NCI-H345 (cell line): ENCODE results near the gene SIPA1L3.

ENCODE experiments used
- DNase-seq: peaks from one replicate; lab custom pipeline; 2025; lab: John Stamatoyannopoulos, UW

Gene SIPA1L3

GRCh38 chr19:38245826-38246498 lies 339.0 kb downstream of the SIPA1L3 start:
- no peak for DNase-seq

GRCh38 chr19:38247126-38247525 lies 340.1 kb downstream of the SIPA1L3 start:
- DNase-seq: no peak

- no peak for DNase-seq
Observed at GRCh38 chr19:38247734-38248268, 340.8 kb downstream of the SIPA1L3 start.

- DNase-seq: no peak
Observed at GRCh38 chr19:38248421-38248820, 341.4 kb downstream of the SIPA1L3 start.

GRCh38 chr19:38250428-38250820 lies 343.4 kb downstream of the SIPA1L3 start:
- DNase-seq: no peak

- no peak for DNase-seq
Observed at GRCh38 chr19:38250821-38251563, 344.0 kb downstream of the SIPA1L3 start.

- DNase-seq: no peak
Observed at GRCh38 chr19:38251564-38252051, 344.6 kb downstream of the SIPA1L3 start.

GRCh38 chr19:38252385-38252784 lies 345.4 kb downstream of the SIPA1L3 start:
- DNase-seq: no peak

GRCh38 chr19:38252941-38253691 lies 346.1 kb downstream of the SIPA1L3 start:
- DNase-seq: no peak

- no peak for DNase-seq
Observed at GRCh38 chr19:38253788-38254187, 346.8 kb downstream of the SIPA1L3 start.

- DNase-seq: no peak
Observed at GRCh38 chr19:38255383-38256014, 348.5 kb downstream of the SIPA1L3 start.
